Limb (tissue), 2 donors: ENCODE results near the gene TBCB.
"Not testable (repeated sequence)": the region's sequence is repeated elsewhere in the genome, so short reads cannot be mapped to it uniquely, and the experiment has no call there.

Source experiments
- DNase-seq, 2 donors: peaks; one replicate each; pipeline ENCODE4 v3.0.0-alpha.2; 2016; ENCODE audit errors: extremely low spot score in 2 of 2

TBCB gene

DNA sequence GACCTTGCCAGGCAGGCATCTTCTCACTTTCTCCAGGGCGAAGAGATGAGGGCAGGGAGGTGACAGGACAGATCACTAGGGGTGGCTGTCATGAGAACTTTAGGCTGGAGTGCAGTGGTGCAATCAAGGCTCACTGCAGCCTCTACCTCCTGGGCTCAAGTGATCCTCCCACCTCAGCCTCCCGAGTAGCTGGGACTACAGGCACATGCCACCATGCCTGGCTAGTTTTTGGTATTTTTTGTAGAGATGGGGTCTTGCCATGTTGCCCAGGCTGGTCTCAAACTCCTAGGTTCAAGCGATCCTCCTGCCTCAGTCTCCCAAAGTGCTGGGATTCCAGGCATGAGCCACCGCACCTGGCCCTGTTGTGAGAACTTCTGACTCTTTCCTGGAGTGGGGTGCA, 19.6 kb downstream of the TBCB start:
- DNase-seq = not testable (repeated sequence)

DNA sequence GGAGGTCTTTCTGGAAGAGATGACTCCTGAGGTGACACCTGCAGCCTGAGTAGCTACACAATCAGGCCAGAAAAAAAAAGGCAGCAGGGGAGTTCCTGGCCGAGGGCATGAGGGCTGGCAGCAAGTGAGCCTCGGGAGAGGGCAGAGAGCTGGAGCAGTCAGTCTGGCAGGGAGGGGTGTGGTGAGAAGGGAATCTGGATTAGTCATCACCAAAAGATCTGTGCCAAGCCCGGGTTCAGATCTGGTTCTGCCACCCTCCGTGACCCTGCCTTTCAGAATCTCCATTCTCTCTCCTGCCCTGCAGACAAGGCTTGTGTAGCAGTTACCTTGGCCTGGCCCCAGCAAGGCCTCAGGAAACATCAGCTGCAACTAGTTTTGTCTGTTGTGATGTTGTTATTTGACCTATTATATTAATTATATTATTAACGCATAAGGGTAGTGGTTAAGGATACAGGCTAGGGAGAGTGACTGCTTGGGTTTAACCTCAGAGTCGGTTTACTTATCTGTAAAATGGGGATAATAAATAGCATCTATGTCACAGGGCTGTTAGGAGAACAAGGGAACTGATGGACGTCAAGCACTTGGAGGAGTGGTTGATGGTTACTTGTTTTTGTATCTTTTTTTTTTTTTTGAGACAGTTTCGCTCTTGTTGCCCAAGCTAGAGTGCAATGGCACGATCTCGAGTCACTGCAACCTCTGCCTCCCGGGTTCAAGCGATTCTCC, 21.9 kb downstream of the TBCB start:
- DNase-seq = no peak

- no peak for DNase-seq
Measured at GRCh38 chr19:36139120-36139472, 23.8 kb downstream of the TBCB start.

- DNase-seq = peak; percentile 97 to 98
Measured at GRCh38 chr19:36139473-36140303, 24.4 kb downstream of the TBCB start, which contains the start of gene CAPNS1. Gene CAPNS1 (plus strand): TSS chr19:36140066. CDS start chr19:36141012, 946 bp downstream.

DNA sequence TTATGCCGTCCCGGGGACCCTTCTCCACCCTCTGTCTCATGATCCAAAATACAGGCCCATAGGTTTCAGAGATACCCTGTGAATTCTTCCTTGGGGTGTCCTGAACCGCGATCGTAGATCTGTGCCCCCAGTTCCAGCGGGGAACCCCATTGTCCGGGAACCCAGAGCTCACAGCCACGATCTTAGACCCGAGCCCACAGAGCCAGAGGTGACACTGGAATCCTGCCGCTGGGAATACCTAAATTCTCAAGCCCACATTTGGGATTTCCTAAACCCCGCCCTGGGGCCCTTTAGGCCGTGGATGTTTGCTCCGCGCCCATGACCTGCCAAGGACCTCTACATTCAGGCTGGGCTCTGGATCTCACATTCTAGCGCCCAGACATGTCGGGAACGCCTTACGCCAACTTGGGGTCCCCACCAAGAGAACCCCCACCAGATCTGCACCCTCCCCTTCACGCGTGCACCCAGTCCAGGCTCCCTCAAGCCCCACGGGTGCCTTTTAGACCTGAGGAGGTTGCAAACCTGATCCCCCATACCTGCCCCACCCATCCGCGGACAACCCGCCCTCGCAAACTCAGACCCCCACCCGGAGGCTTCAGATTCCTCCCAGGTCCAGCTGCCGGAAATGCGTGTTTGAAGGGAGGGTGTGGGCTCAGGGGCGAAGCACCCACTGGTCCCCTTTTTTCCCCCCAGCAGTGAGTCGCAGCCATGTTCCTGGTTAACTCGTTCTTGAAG, 25.2 kb downstream of the TBCB start:
- DNase-seq = peak in 1 of 2 donors; percentile 56

DNA sequence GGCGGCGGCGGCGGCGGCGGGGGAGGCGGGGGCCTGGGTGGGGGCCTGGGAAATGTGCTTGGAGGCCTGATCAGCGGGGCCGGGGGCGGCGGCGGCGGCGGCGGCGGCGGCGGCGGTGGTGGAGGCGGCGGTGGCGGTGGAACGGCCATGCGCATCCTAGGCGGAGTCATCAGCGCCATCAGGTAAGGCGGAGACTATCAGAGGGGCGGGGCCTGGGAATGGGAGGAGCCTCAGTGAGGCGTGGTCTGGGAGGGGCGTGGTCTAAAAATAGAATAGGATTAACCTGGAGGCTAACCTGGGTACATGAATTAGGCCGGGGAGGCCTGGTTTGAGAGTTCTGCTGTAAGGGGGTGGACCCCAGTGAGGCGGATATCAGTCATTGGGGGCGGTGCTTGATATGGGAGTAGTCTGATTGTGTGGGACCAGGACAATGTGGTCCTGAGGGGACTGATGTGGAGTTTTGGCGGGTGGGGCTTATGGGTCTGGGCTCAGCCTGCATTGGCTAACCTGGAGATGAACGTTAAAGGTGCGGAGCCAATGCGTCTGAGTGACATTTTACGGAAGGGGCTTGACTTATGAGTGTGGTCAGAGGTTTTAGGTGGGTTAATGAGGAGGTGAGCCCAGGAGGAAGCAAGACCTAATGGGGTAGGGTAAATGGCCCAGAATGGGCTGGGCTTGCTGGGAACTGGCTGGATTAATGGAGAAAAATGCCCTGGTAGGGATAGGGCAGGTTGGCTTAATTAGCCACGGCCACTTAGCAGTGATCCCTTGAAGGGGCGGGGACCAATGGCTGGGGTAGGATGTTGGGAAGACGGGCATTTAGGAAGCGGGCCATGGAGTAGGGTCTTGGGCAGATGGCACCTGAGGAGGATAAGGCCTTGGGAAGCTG, 26.0 kb downstream of the TBCB start:
- DNase-seq = peak; percentile 61 to 91

GRCh38 chr19:36142046-36142445, 26.8 kb downstream of the TBCB start:
- no peak for DNase-seq

DNA sequence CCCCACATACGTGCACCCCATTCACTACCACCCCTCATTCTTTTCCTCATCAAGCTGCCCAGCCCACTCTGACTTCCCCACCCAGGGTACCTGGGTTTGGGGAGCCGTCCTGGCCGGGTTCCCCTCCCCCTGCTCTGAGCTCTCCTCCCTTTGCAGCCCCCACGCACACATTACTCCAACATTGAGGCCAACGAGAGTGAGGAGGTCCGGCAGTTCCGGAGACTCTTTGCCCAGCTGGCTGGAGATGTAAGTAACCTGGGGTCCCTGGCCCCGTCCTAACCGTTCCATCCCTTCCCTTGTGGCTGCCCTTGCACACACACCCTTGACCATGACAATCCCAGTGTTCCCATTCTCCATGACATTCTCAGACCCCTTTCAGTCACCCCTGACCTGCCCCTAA, 27.2 kb downstream of the TBCB start:
- no peak for DNase-seq

GRCh38 chr19:36144624-36145023, 29.4 kb downstream of the TBCB start:
- DNase-seq = no peak

- no peak for DNase-seq
Measured at GRCh38 chr19:36149673-36150406, 34.6 kb downstream of the TBCB start.

DNA sequence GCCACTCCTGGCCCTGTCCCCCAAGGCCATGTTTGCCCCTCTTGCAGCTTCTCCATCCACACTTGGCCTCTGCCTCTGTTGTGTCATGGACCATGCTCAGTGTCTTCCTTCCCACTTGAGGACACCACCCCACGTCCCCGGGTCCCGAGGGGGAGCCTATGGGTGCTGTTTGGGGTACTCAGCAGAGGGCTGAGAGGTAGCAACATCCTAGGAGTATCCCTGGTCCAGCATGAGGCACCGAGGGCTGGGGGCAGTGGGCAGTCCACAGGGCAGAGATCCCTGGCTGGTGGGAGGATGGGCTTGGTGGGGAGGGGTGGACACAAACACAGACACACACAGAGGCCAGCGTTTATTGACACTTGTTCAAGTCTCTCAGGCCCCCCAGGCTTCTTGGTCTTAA, 35.3 kb downstream of the TBCB start:
- DNase-seq = no peak

- DNase-seq = peak; percentile 47 to 66
Measured at GRCh38 chr19:36151144-36152018, 36.1 kb downstream of the TBCB start.

- no peak for DNase-seq
Measured at GRCh38 chr19:36152019-36152351, 36.7 kb downstream of the TBCB start.

- DNase-seq = peak; percentile 49 to 72
Measured at GRCh38 chr19:36152352-36153091, 37.3 kb downstream of the TBCB start, which contains the start of gene COX7A1. Gene COX7A1 (minus strand): TSS chr19:36152447. CDS start chr19:36152407, 40 bp downstream.

DNA sequence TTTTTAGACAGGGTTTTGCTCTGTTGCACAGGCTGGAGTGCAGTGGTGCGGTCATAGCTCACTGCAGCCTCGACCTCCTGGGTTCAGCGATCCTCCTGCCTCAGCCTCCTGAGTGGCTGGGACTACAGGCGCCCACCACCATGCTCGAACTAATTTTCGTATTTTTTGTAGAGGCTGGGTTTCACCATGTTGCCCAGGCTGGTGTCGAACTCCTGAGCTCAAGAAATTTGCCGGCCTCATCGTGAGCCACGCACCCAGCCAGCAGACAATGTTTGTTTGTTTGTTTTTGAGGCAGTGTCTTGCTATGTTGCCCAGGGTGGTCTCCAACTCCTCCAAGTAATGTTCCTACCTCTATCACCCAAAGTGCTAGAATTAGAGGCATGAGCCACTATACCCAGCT, 37.9 kb downstream of the TBCB start:
- DNase-seq = no peak

GRCh38 chr19:36160821-36161596, 45.7 kb downstream of the TBCB start:
- no peak for DNase-seq

- no peak for DNase-seq
Measured at GRCh38 chr19:36163813-36164212, 48.5 kb downstream of the TBCB start.
